Measurements from ENCODE around the gene TAOK3.
A peak's percentile ranks its signal among the peaks of the same experiment; 100 is the strongest.

The TAOK3 gene

GRCh38 chr12:118370601-118371000, 2.1 kb downstream of the TAOK3 start:
- H3K4me3 ChIP-seq (ENCODE audit: low read depth, low read length), result peak overlapping the region; percentile 9
- no peak overlapping the region for H3K27ac ChIP-seq
- no peak for DNase-seq
- no peaks in the 10 kb centered on the region for H3K36me3 ChIP-seq (replicated peaks)
- H3K27me3 ChIP-seq (replicated peaks), result no peaks in the 10 kb centered on the region
- in situ Hi-C loops (cut with HindIII; ENCODE audit: low pct_ligation_motif_present, low sequenced_read_pairs), result loop anchor here (25.0 kb wide), 1 partner anchor 183 kb away; no protein-coding TSS in a partner anchor
- no peak for TF ChIP-seq CTCF (IDR thresholded peaks at IDR 0.05; ENCODE audit: low read depth, low read length, missing control alignments)

GRCh38 chr12:118368821-118369220, 3.9 kb downstream of the TAOK3 start:
- H3K4me3 ChIP-seq (ENCODE audit: low read depth, low read length), result no peak overlapping the region
- in situ Hi-C loops (cut with HindIII; ENCODE audit: low pct_ligation_motif_present, low sequenced_read_pairs), result loop anchor here (25.0 kb wide), 1 partner anchor 182 kb away; no protein-coding TSS in a partner anchor
- no peaks in the 10 kb centered on the region for H3K36me3 ChIP-seq (replicated peaks)

GRCh38 chr12:118361889-118362288, 10.8 kb downstream of the TAOK3 start:
- DNase-seq, result no peak
- in situ Hi-C loops (cut with HindIII; ENCODE audit: low pct_ligation_motif_present, low sequenced_read_pairs), result loop anchor here (25.0 kb wide), 1 partner anchor 175 kb away; no protein-coding TSS in a partner anchor
- no peak for TF ChIP-seq CTCF (IDR thresholded peaks at IDR 0.05; ENCODE audit: low read depth, low read length, missing control alignments)
- peaks cover 2% of the 10 kb centered on the region for H3K36me3 ChIP-seq (replicated peaks)
- no peaks in the 10 kb centered on the region for H3K27me3 ChIP-seq (replicated peaks)
- no peak overlapping the region for H3K4me3 ChIP-seq (ENCODE audit: low read depth, low read length)
- no peak overlapping the region for H3K27ac ChIP-seq

More at GRCh38 chr12:118368821-118369220, 3.9 kb downstream of the TAOK3 start:
- no peak overlapping the region for H3K27ac ChIP-seq
- DNase-seq, result no peak
- no peak for TF ChIP-seq CTCF (IDR thresholded peaks at IDR 0.05; ENCODE audit: low read depth, low read length, missing control alignments)
- H3K27me3 ChIP-seq (replicated peaks), result no peaks in the 10 kb centered on the region

- Histone ChIP-seq H3K27ac (peak overlapping the region; percentile 89), H3K36me3 (replicated peaks) (peaks cover 2% of the 10 kb centered on the region), H3K4me3 (ENCODE audit: low read depth, low read length) (peak overlapping the region; percentile 17), H3K27me3 (replicated peaks) (no peaks in the 10 kb centered on the region)
- DNase-seq, result peak; percentile 51
- TF ChIP-seq CTCF (IDR thresholded peaks at IDR 0.05; ENCODE audit: low read depth, low read length, missing control alignments), result no peak
- in situ Hi-C loops (cut with HindIII; ENCODE audit: low pct_ligation_motif_present, low sequenced_read_pairs), result loop anchor here (25.0 kb wide), 1 partner anchor 174 kb away; no protein-coding TSS in a partner anchor
Measured at GRCh38 chr12:118361092-118361404, 11.7 kb downstream of the TAOK3 start.

GRCh38 chr12:118359541-118359915, 13.2 kb downstream of the TAOK3 start:
- TF ChIP-seq CTCF (IDR thresholded peaks at IDR 0.05; ENCODE audit: low read depth, low read length, missing control alignments), result no peak
- in situ Hi-C loops (cut with HindIII; ENCODE audit: low pct_ligation_motif_present, low sequenced_read_pairs), result loop anchor here (25.0 kb wide), 1 partner anchor 172 kb away; no protein-coding TSS in a partner anchor
- H3K4me3 ChIP-seq (ENCODE audit: low read depth, low read length), result no peak overlapping the region
- no peaks in the 10 kb centered on the region for H3K27me3 ChIP-seq (replicated peaks)
- no peak for DNase-seq
- peaks cover 2% of the 10 kb centered on the region for H3K36me3 ChIP-seq (replicated peaks)
- H3K27ac ChIP-seq, result peak overlapping the region; percentile 89

All from brain microvascular endothelial cell (primary cell).